GM19372 (cell line): ENCODE data around the gene MFNG.

Experiments
- ATAC-seq: cut with Tn5 transposase; IDR thresholded peaks from one replicate; pipeline ENCODE4 v1.9.1; 2021; ENCODE audit warnings: mild to moderate bottlenecking, low read depth, moderate library complexity; ENCODE audit not compliant: unreplicated experiment

Gene MFNG

GRCh38 chr22:37427711-37428635, 58.2 kb downstream of the MFNG start:
- no peak for ATAC-seq

- no peak for ATAC-seq
Observed at GRCh38 chr22:37427135-37427710, 59.0 kb downstream of the MFNG start, which contains the start of gene ELFN2. Gene ELFN2, minus strand, starts transcription at chr22:37427479. Its CDS starts 51,945 bp downstream, at chr22:37375534.

- no peak for ATAC-seq
Observed at GRCh38 chr22:37426706-37427134, 59.5 kb downstream of the MFNG start.

GRCh38 chr22:37425800-37426705, 60.1 kb downstream of the MFNG start:
- no peak for ATAC-seq

GRCh38 chr22:37425369-37425768, 60.8 kb downstream of the MFNG start:
- ATAC-seq, result no peak

GRCh38 chr22:37423283-37423682, 62.9 kb downstream of the MFNG start:
- ATAC-seq, result no peak

GRCh38 chr22:37421468-37421877, 64.7 kb downstream of the MFNG start:
- no peak for ATAC-seq

GRCh38 chr22:37420686-37421467, 65.3 kb downstream of the MFNG start:
- no peak for ATAC-seq

- ATAC-seq, result no peak
Observed at GRCh38 chr22:37419969-37420685, 66.1 kb downstream of the MFNG start.

GRCh38 chr22:37419370-37419968, 66.7 kb downstream of the MFNG start:
- no peak for ATAC-seq
